ENCODE measurements around the gene PRIM2.
"Not testable (repeated sequence)": the region's sequence is repeated elsewhere in the genome, so short reads cannot be mapped to it uniquely, and the experiment has no call there.

The PRIM2 gene

DNA sequence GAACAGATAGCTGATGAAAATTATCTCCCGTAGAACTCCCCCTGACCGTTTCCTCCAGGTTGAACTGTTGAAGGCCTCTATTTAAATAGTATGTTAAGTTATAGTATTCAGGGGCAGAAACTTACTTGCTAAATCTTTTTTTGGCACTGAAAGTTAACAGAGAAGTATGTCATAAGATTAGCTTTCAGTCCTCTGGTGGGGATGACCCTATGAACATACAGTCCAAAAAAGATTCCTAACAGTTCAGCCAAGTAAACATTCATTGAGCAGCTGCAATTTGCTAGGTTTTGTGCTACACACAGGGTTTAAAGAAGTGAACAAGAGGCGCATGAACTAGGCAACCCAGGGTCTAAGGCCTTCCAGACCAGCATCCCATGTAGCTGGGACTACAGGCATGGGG is 264.2 kb downstream of the PRIM2 start:
- H3K36me3 ChIP-seq (ENCODE audit: insufficient read depth); H3K4me1 ChIP-seq (ENCODE audit: low read depth, poor library complexity, severe bottlenecking); H3K27me3 ChIP-seq (ENCODE audit: insufficient read depth, low read depth); H2AFZ ChIP-seq (ENCODE audit: low read depth); H3K4me2 ChIP-seq; H3K79me2 ChIP-seq (ENCODE audit: insufficient read depth, low read depth); H3K9ac ChIP-seq; H3K27ac ChIP-seq; H4K20me1 ChIP-seq (ENCODE audit: insufficient read depth); H3K4me3 ChIP-seq (IDR thresholded peaks at IDR 0.05; ENCODE audit: insufficient read depth, low read depth, low read length): not testable (repeated sequence)

DNA sequence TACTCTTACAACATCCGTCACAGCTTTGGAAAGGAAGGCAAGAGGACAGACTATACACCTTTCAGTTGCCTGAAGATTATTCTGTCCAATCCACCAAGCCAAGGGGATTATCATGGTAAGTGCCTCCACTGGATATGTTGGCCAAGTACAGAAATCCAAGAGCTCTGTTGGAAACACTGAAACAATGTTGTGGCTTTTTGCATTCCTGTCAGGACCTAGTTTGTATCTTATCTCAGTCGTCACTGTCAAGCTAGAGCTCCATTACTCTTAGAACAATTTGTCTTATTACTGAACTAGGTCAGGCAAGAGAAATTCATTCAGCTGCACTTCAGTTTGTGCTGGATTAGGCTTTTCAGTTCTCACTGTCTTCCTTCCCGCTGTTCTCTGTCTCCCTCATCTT is 283.7 kb downstream of the PRIM2 start:
- not testable (repeated sequence) for H2AFZ ChIP-seq (ENCODE audit: low read depth); H3K4me1 ChIP-seq (ENCODE audit: low read depth, poor library complexity, severe bottlenecking); H3K36me3 ChIP-seq (ENCODE audit: insufficient read depth); H3K4me2 ChIP-seq; H4K20me1 ChIP-seq (ENCODE audit: insufficient read depth); H3K79me2 ChIP-seq (ENCODE audit: insufficient read depth, low read depth); H3K4me3 ChIP-seq (IDR thresholded peaks at IDR 0.05; ENCODE audit: insufficient read depth, low read depth, low read length); H3K27me3 ChIP-seq (ENCODE audit: insufficient read depth, low read depth); H3K27ac ChIP-seq; H3K9ac ChIP-seq

DNA sequence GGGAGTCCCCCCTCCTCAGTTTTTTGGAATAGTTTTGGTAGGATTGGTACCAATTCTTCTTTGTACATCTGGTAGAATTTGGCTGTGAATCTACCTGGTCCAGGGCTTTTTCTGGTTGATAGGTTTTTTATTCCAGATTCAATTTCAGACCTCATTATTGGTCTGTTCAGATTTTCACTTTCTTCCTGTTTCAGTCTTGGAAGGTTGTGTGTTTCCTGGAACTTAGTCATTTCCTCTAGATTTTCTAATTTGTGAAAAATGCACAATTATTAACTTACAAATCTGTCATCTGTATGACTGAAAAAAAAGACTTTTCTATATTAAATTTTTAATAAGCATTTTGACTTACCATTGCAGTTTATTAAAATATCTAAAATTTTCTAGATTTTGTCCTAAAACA is 287.9 kb downstream of the PRIM2 start:
- not testable (repeated sequence) for H3K27ac ChIP-seq; H2AFZ ChIP-seq (ENCODE audit: low read depth); H3K9ac ChIP-seq; H3K36me3 ChIP-seq (ENCODE audit: insufficient read depth); H4K20me1 ChIP-seq (ENCODE audit: insufficient read depth); H3K27me3 ChIP-seq (ENCODE audit: insufficient read depth, low read depth); H3K4me1 ChIP-seq (ENCODE audit: low read depth, poor library complexity, severe bottlenecking); H3K4me3 ChIP-seq (IDR thresholded peaks at IDR 0.05; ENCODE audit: insufficient read depth, low read depth, low read length); H3K79me2 ChIP-seq (ENCODE audit: insufficient read depth, low read depth); H3K4me2 ChIP-seq

DNA sequence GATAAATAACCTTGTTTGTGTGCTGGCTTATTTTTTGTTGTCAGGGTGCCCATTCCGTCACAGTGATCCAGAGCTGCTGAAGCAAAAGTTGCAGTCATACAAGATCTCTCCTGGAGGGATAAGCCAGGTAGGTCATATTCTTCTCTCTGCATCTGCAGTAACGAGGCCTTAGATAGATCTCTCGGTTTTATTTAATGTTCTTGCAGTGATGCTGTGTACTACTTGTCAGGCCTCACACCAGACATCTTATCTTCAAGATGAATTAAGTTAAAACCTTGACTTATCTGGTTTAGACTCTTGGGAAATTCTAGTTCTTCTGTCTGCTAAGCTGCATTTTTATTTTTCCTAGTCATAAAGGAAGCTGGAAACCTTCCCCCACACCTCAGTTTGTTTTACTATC is 288.9 kb downstream of the PRIM2 start:
- not testable (repeated sequence) for H2AFZ ChIP-seq (ENCODE audit: low read depth); H3K79me2 ChIP-seq (ENCODE audit: insufficient read depth, low read depth); H3K27ac ChIP-seq; H4K20me1 ChIP-seq (ENCODE audit: insufficient read depth); H3K9ac ChIP-seq; H3K4me3 ChIP-seq (IDR thresholded peaks at IDR 0.05; ENCODE audit: insufficient read depth, low read depth, low read length); H3K4me1 ChIP-seq (ENCODE audit: low read depth, poor library complexity, severe bottlenecking); H3K27me3 ChIP-seq (ENCODE audit: insufficient read depth, low read depth); H3K36me3 ChIP-seq (ENCODE audit: insufficient read depth); H3K4me2 ChIP-seq

DNA sequence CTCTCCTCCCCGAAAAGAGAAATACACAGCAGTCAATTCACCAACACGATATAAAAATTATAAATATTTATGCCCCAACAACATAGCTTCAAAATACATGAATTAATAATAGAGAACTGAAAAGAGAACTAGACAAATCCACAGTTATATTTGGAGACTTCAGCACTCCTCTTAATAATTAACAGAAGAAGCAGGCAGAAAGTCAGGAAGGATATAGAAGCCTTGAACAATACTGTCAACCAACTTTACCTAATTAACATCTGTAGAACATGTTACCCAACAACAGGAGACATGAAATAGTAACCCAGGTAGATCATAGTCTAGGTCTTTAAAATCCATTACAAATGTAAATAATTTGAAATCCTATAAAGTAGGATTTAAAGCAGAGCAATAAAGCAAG is 293.2 kb downstream of the PRIM2 start:
- H3K27ac ChIP-seq; H3K36me3 ChIP-seq (ENCODE audit: insufficient read depth); H4K20me1 ChIP-seq (ENCODE audit: insufficient read depth); H3K79me2 ChIP-seq (ENCODE audit: insufficient read depth, low read depth); H2AFZ ChIP-seq (ENCODE audit: low read depth); H3K4me2 ChIP-seq; H3K4me1 ChIP-seq (ENCODE audit: low read depth, poor library complexity, severe bottlenecking); H3K9ac ChIP-seq; H3K27me3 ChIP-seq (ENCODE audit: insufficient read depth, low read depth); H3K4me3 ChIP-seq (IDR thresholded peaks at IDR 0.05; ENCODE audit: insufficient read depth, low read depth, low read length): not testable (repeated sequence)

DNA sequence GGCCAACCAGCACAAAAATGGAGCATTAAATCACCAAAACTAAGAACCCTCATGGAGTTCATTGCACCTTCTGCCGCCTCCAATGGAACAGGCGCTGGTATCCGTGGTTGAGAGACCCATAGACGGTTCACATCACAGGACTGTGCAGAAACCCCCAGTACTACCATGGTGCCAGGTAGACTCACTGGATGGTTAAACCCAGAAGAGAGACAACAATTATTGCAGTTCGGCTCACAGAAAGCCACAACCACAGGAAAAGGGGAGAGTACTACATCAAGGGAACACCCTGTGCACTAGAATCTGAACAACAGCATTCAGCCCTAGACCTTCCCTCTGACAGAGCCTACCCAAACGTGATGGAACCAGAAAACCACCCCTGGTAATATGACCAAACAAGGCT is 301.5 kb downstream of the PRIM2 start:
- H3K27ac ChIP-seq; H3K27me3 ChIP-seq (ENCODE audit: insufficient read depth, low read depth); H3K4me3 ChIP-seq (IDR thresholded peaks at IDR 0.05; ENCODE audit: insufficient read depth, low read depth, low read length); H3K79me2 ChIP-seq (ENCODE audit: insufficient read depth, low read depth); H3K4me2 ChIP-seq; H4K20me1 ChIP-seq (ENCODE audit: insufficient read depth); H3K9ac ChIP-seq; H3K4me1 ChIP-seq (ENCODE audit: low read depth, poor library complexity, severe bottlenecking); H2AFZ ChIP-seq (ENCODE audit: low read depth); H3K36me3 ChIP-seq (ENCODE audit: insufficient read depth): not testable (repeated sequence)

DNA sequence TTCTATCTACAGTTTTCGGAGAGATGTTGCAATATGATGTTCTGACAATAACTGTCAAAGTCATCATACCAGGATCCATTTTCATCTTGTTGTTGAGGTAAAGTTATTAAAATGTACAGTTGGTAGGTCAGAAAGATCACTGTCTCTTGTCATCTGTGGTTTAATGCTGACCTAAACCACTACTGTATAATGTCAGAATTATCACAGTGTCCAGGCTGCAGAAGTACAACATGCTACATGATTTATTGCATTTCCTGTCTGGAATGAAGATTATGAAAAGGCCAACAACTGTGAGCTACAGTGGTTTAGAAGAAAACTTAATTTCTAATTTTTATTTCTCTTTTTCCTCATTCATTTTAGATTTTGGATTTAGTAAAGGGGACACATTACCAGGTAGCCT is 314.3 kb downstream of the PRIM2 start:
- not testable (repeated sequence) for H3K4me2 ChIP-seq; H2AFZ ChIP-seq (ENCODE audit: low read depth)

DNA sequence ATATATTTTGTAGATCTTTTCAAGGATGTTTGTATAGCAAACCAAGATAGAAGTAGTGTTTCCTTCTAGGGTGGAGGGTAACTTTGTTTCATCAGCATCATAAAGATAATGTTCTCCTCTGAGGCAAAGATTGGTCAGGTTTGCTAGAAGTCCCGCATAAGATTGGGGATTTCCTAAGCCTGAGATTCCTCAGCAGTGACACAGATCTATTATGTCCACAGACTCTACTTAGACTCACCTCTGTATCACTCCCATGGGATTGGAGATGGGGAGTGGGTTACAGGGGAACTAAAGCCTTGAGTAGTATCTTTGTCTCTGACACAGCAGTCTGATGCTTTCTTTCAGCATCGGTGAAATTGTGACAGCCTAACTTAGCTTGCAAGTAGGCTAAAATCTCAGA is 341.1 kb downstream of the PRIM2 start:
- not testable (repeated sequence) for H3K36me3 ChIP-seq (ENCODE audit: insufficient read depth); H3K79me2 ChIP-seq (ENCODE audit: insufficient read depth, low read depth); H3K27ac ChIP-seq; H3K4me3 ChIP-seq (IDR thresholded peaks at IDR 0.05; ENCODE audit: insufficient read depth, low read depth, low read length); H3K4me2 ChIP-seq; H3K27me3 ChIP-seq (ENCODE audit: insufficient read depth, low read depth); H3K4me1 ChIP-seq (ENCODE audit: low read depth, poor library complexity, severe bottlenecking); H4K20me1 ChIP-seq (ENCODE audit: insufficient read depth); H2AFZ ChIP-seq (ENCODE audit: low read depth); H3K9ac ChIP-seq

More for the DNA sequence above, 314.3 kb downstream of the PRIM2 start:
- H3K36me3 ChIP-seq (ENCODE audit: insufficient read depth); H3K79me2 ChIP-seq (ENCODE audit: insufficient read depth, low read depth); H3K27ac ChIP-seq; H4K20me1 ChIP-seq (ENCODE audit: insufficient read depth); H3K4me3 ChIP-seq (IDR thresholded peaks at IDR 0.05; ENCODE audit: insufficient read depth, low read depth, low read length); H3K4me1 ChIP-seq (ENCODE audit: low read depth, poor library complexity, severe bottlenecking); H3K27me3 ChIP-seq (ENCODE audit: insufficient read depth, low read depth); H3K9ac ChIP-seq: not testable (repeated sequence)

DNA sequence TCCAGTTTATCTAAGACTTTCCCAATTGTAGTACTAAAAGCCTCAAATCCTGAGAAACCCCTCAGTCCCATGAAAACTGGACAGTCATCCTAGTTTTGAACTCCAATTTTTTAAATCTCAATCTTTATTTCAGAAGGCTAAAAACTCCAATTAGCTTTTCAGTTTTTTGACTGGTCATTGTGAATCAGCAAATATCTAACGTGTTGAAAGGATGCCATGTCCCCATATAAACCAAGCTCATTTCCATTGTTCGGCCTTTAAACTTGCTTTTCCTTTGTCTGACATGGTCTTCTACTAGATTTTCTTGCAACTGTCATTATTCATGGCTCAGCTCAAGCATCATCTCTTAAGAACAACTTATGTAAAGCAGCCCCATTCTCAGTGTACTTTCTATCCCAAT is 342.4 kb downstream of the PRIM2 start:
- H2AFZ ChIP-seq (ENCODE audit: low read depth); H3K4me2 ChIP-seq; H3K27me3 ChIP-seq (ENCODE audit: insufficient read depth, low read depth); H3K36me3 ChIP-seq (ENCODE audit: insufficient read depth); H3K4me3 ChIP-seq (IDR thresholded peaks at IDR 0.05; ENCODE audit: insufficient read depth, low read depth, low read length); H3K9ac ChIP-seq; H3K27ac ChIP-seq; H3K79me2 ChIP-seq (ENCODE audit: insufficient read depth, low read depth); H3K4me1 ChIP-seq (ENCODE audit: low read depth, poor library complexity, severe bottlenecking); H4K20me1 ChIP-seq (ENCODE audit: insufficient read depth): not testable (repeated sequence)

DNA sequence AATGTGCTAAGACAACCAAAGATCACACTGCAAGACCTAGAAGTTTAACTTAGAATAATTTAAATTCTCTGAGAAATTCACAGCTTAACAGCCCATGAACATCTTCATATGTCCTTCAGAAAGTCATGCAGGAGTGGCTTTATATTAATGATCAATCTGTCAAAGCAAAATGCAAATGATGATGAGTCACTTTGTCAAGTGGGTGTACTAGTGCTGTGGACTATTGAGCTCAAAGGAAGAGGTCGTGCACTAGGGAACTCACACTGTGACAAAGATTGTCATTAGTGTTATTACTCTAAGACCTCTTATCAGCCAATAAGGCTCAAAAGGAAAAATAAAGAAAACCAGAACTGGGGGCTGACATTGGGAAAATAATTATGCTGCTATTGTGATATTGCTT is 343.5 kb downstream of the PRIM2 start:
- H2AFZ ChIP-seq (ENCODE audit: low read depth); H3K4me3 ChIP-seq (IDR thresholded peaks at IDR 0.05; ENCODE audit: insufficient read depth, low read depth, low read length): not testable (repeated sequence)

DNA sequence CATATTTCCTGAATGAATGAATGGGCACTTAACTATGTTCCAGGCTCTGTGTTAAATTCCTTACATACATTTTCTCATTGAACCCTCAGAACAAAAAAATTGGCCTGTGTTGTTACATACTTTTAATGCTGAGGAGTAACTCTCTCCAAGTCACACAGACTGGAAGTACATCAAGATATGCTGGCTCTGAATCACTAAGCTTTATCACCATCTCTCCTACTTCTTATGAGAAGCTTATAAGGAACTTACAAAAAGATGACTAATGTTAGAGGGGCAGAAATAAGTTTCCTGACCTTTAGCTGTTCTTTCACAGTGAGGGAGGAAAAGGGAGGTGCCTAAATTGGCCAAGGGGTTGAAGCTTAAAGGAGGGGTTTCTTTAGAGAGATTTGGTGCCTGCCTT is 350.7 kb downstream of the PRIM2 start:
- not testable (repeated sequence) for H3K4me2 ChIP-seq; H3K27ac ChIP-seq; H3K4me1 ChIP-seq (ENCODE audit: low read depth, poor library complexity, severe bottlenecking)

More for the DNA sequence above, 343.5 kb downstream of the PRIM2 start:
- not testable (repeated sequence) for H3K79me2 ChIP-seq (ENCODE audit: insufficient read depth, low read depth); H3K27me3 ChIP-seq (ENCODE audit: insufficient read depth, low read depth); H3K4me1 ChIP-seq (ENCODE audit: low read depth, poor library complexity, severe bottlenecking); H3K27ac ChIP-seq; H3K36me3 ChIP-seq (ENCODE audit: insufficient read depth); H3K4me2 ChIP-seq; H4K20me1 ChIP-seq (ENCODE audit: insufficient read depth); H3K9ac ChIP-seq

More for the DNA sequence above, 350.7 kb downstream of the PRIM2 start:
- H3K9ac ChIP-seq; H3K79me2 ChIP-seq (ENCODE audit: insufficient read depth, low read depth); H3K4me3 ChIP-seq (IDR thresholded peaks at IDR 0.05; ENCODE audit: insufficient read depth, low read depth, low read length); H3K27me3 ChIP-seq (ENCODE audit: insufficient read depth, low read depth); H4K20me1 ChIP-seq (ENCODE audit: insufficient read depth); H3K36me3 ChIP-seq (ENCODE audit: insufficient read depth); H2AFZ ChIP-seq (ENCODE audit: low read depth): not testable (repeated sequence)
